Spinal cord (tissue), 10 donors: Measurements from ENCODE around the gene ACTL8. TPM values are rescaled to one million over a fixed set of nuclear protein-coding genes. Genes with fewer than 3 reads are reported as not detected.
A peak's percentile ranks its signal among the peaks of the same experiment; 100 is the strongest.

Source experiments
- DNase-seq, 6 donors: peaks; one replicate each; pipeline versions ENCODE4 v3.0.0 to v3.0.0-alpha.2; 2013 to 2015; ENCODE audit warnings: low spot score in 6 of 6, low read depth in 4 of 6
- H3K27ac ChIP-seq: one replicate; pipeline ENCODE4 v1.5.1; 2013; ENCODE audit warnings: low read depth, low read length, control low read depth
- H3K27me3 ChIP-seq: one replicate; pipeline ENCODE4 v1.6.1; 2013; ENCODE audit warnings: low read length; ENCODE audit not compliant: control insufficient read depth, insufficient read depth
- H3K36me3 ChIP-seq: one replicate; pipeline ENCODE4 v1.6.1; 2013; ENCODE audit warnings: low read length; ENCODE audit not compliant: control insufficient read depth, insufficient read depth
- H3K4me1 ChIP-seq: one replicate; pipeline ENCODE4 v1.6.1; 2013; ENCODE audit warnings: low read length; ENCODE audit not compliant: control insufficient read depth, insufficient read depth
- H3K4me3 ChIP-seq: one replicate; pipeline ENCODE4 v1.5.1; 2013; ENCODE audit warnings: low read depth, low read length, control low read depth
- H3K9me3 ChIP-seq: one replicate; pipeline ENCODE4 v1.6.1; 2013; ENCODE audit warnings: low read length; ENCODE audit not compliant: control insufficient read depth, insufficient read depth
- WGBS: methylation state at CpG from one replicate; pipeline ENCODE4 v1.1.5; 2013; ENCODE audit warnings: missing lambda C conversion rate; ENCODE audit not compliant: insufficient coverage; 5-methylcytosine and 5-hydroxymethylcytosine counted together
- long read RNA-seq, 4 donors: transcript quantifications; one replicate each; lab custom pipeline, GENCODE V29; 2026
- polyA plus RNA-seq, 2 donors: library from polyadenylated mRNA; unstranded; fragments of 120-200 nt; gene quantifications; one replicate each; pipeline ENCODE4 v1.2.1, GENCODE V29; 2013; ENCODE audit not compliant: insufficient read length in 2 of 2
- total RNA-seq, 2 donors: library from RNA; depleted of rRNA in 1 of 2; stranded (reverse); fragments of 120-200 nt in 1 of 2; fragments of >200 nt in 1 of 2; gene quantifications; one replicate each; pipeline versions ENCODE4 v1.2.3 to v1.2.4, GENCODE V29; 2013 to 2014
- donor health status: healthy.

Gene ACTL8, protein sequence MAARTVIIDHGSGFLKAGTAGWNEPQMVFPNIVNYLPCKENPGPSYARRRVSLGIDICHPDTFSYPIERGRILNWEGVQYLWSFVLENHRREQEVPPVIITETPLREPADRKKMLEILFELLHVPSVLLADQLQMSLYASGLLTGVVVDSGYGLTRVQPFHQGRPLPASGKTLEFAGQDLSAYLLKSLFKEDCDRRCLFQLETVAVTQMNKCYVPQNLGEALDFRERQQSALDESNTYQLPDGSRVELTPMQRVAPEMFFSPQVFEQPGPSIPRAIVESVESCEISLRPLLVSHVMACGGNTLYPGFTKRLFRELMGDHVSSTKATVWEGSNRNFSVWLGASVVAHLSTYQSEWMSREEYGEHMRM
- not detected for total RNA-seq
- under 1 TPM in 1 of 2 donors, not detected in 1; 0.23 TPM for polyA plus RNA-seq
- long read RNA-seq, donor 1, result 0 reads
- long read RNA-seq, donor 2, result 0 reads
- long read RNA-seq, donor 3, result 0 reads
- long read RNA-seq, donor 4, result 0 reads

DNA sequence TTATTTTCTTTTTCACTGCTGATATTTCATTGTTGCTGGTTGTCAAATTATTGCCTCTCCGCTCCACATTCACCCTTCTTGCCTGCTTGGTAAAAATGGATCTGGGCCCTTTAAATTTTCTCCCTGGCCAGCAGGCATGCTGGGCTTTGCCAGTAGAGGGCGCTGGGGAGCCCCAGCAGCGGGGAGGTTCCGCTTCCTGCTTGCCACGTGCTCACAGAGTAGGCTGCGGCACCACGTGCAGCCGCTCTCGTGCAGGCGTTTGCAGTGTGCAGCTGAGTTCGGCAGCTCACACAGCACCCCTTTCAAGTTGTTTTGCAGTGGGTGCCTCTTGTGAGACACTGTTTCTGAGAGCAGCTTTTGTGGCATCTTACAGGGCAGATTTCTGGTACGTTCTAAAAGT lies at the start of gene ACTL8:
TSS of gene ACTL8 (plus strand) at position 214 of the 400 bp plus-strand sequence. CDS start 67,676 bp downstream, outside the sequence.
- 60% methylated on average over 12 of the region's 12 CpGs for WGBS
- Histone ChIP-seq H3K4me1 (peaks cover 11% of the 10 kb centered on the region), H3K4me3 (no peak within 1 kb of the TSS), H3K36me3 (no peaks in the 10 kb centered on the region), H3K27ac (no peak within 1 kb of the TSS), H3K9me3 (peaks cover 10% of the 10 kb centered on the region), H3K27me3 (no peaks in the 10 kb centered on the region)
- DNase-seq, result no peak

DNA sequence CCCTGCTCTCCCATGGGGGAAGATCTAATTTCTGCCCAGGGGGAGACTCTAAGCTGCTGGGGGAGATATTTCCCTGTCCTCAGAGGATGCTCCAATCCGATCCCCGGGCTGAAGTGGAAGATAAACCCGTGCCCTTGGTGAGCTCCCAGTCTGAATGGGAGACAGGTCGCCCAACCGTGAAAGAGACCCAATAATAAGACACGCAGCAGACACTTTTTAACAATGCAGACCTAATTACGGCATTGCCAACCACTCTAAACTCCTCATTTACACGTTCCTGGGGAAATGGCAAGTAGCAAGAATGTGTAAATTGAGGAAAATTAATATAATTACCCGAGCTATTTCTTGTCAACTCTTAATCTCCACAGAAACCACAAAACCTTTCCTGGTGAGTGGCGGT lies 48.7 kb upstream of the ACTL8 start:
- no peak overlapping the region for H3K27ac ChIP-seq
- peaks cover 12% of the 10 kb centered on the region for H3K4me1 ChIP-seq
- peaks cover 3% of the 10 kb centered on the region for H3K27me3 ChIP-seq
- no peaks in the 10 kb centered on the region for H3K9me3 ChIP-seq
- no peaks in the 10 kb centered on the region for H3K36me3 ChIP-seq
- peak in 1 of 6 donors; percentile 56 for DNase-seq
- WGBS, result 72% methylated on average over 2 of the region's 10 CpGs
- no peak overlapping the region for H3K4me3 ChIP-seq

DNA sequence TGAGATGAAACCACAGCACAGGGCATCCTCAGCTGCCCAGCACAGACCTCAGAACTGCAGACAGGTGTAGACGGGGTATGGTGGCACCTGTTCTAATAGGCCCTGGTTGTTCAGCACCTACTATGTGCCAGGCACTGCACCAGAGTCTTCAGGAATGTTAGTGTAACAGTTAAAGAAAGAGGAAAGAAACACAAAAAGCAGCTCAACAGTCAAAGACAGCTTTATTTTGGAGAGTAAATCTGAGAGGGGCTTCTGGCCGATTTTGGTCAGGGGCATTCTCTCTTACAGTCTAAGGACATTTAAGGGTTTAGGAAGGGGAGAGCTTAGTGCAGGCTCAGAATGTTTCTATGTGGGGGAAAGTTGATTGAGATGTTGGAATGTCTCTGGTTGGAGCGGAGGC lies 45.2 kb upstream of the ACTL8 start:
- H3K4me3 ChIP-seq, result no peak overlapping the region
- H3K27ac ChIP-seq, result no peak overlapping the region
- DNase-seq, result no peak
- H3K9me3 ChIP-seq, result no peaks in the 10 kb centered on the region
- peaks cover 3% of the 10 kb centered on the region for H3K27me3 ChIP-seq
- WGBS, result 98% methylated on average over 3 of the region's 3 CpGs
- no peaks in the 10 kb centered on the region for H3K36me3 ChIP-seq
- H3K4me1 ChIP-seq, result peaks cover 7% of the 10 kb centered on the region

DNA sequence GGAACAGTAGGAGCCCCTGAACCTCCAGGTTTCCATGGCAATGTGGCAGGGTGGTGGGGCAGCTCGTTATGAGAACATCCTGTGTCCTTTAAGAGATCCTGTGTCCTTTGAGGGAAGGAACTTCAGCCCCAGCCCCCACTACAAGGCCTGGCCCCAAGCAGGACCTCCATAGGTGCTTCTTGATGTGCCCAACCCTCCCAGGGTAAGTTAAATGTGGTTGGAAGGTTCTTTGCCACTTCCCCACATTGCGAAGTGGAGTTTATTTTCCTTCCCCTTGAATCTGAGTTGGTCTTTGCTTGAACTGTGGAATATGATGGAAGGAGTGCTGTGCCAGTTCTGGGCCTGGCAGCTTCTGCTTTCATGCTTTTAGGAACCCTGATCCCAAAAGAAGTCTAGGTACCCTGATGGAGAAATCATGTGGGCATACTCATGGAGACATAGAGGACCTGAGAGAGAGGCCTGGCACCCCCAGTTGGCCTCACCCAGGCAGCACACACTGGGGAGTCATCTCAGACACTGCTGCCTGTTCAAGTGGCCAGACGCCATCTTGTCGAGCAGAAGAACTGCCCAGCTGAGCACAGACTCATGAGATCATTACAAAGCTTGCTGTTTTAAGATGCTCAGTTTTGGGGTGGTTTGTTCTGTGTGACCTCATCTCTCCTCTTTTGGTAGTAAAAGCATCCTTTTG lies 44.1 kb upstream of the ACTL8 start:
- peaks cover 7% of the 10 kb centered on the region for H3K4me1 ChIP-seq
- H3K4me3 ChIP-seq, result no peak overlapping the region
- WGBS, result 76% methylated on average over 3 of the region's 4 CpGs
- DNase-seq, result no peak
- no peaks in the 10 kb centered on the region for H3K9me3 ChIP-seq
- H3K36me3 ChIP-seq, result no peaks in the 10 kb centered on the region
- H3K27me3 ChIP-seq, result no peaks in the 10 kb centered on the region
- no peak overlapping the region for H3K27ac ChIP-seq

DNA sequence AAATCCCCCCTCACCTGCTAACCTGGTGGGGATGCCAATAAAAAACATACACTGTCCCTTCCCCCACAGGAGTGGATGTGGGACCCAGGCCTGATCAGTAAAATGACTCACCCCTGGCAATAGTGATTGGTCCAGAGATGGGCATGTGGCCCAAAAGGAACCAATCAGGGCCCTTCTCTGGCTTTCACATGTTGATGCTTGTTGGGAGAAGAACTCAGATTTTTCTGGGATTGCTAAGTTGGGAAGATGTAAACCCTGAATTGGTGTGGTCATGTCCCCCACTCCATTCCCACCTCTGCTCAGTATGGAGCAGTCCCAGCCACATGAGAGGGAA lies 43.6 kb upstream of the ACTL8 start:
- no peak overlapping the region for H3K4me3 ChIP-seq
- peaks cover 7% of the 10 kb centered on the region for H3K4me1 ChIP-seq

DNA sequence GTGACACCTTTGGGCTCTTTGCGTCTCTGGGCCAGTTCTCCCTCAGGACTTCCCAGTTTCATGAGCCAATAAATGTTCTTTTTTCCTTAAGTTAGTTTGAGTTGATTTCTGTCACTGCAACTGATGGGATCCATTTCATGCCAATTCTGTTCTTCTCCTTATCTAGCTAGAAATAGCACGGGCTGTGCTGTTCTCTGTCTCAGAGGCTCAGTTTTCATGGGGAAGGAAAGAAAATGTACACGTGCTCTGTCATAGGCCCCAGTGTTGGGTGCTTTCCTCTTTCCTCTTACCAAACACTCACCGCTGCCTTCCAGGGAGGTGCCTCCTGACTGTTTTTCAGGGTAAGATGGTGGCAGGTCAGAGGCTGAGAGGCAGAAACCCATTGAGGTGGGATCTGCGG lies 43.2 kb upstream of the ACTL8 start:
- H3K4me3 ChIP-seq, result no peak overlapping the region
- H3K9me3 ChIP-seq, result no peaks in the 10 kb centered on the region
- H3K4me1 ChIP-seq, result peaks cover 7% of the 10 kb centered on the region
- H3K27ac ChIP-seq, result no peak overlapping the region
- 89% methylated on average over 2 of the region's 5 CpGs for WGBS
- H3K36me3 ChIP-seq, result no peaks in the 10 kb centered on the region
- H3K27me3 ChIP-seq, result no peaks in the 10 kb centered on the region
- no peak for DNase-seq

More for the DNA sequence above, 43.6 kb upstream of the ACTL8 start:
- Histone ChIP-seq H3K36me3 (no peaks in the 10 kb centered on the region), H3K9me3 (no peaks in the 10 kb centered on the region), H3K27me3 (no peaks in the 10 kb centered on the region), H3K27ac (no peak overlapping the region)
- DNase-seq, result no peak

DNA sequence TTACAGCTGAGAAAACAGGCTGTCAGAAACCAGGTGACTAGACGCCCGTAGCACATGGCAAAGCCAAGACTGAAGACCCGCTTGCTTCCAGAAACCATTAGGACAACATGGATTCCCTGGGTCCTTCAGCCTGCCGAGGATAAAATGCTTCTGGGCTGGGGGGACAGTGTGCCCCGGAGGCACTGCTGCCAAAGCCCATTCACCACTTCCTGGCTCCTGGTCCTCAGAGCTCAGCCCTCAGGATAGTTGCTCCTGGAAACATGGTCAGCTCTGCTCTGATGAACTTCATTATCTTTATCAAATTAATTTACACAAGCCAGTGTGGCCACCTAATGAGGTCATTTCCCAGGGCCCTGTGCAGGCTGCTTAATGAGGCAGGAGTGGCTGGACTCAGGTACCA lies 41.1 kb upstream of the ACTL8 start:
- no peak for DNase-seq
- Histone ChIP-seq H3K4me3 (no peak overlapping the region), H3K27ac (no peak overlapping the region), H3K36me3 (no peaks in the 10 kb centered on the region), H3K9me3 (no peaks in the 10 kb centered on the region), H3K4me1 (peaks cover 19% of the 10 kb centered on the region), H3K27me3 (no peaks in the 10 kb centered on the region)
- WGBS, result 49% methylated on average over 5 of the region's 5 CpGs

DNA sequence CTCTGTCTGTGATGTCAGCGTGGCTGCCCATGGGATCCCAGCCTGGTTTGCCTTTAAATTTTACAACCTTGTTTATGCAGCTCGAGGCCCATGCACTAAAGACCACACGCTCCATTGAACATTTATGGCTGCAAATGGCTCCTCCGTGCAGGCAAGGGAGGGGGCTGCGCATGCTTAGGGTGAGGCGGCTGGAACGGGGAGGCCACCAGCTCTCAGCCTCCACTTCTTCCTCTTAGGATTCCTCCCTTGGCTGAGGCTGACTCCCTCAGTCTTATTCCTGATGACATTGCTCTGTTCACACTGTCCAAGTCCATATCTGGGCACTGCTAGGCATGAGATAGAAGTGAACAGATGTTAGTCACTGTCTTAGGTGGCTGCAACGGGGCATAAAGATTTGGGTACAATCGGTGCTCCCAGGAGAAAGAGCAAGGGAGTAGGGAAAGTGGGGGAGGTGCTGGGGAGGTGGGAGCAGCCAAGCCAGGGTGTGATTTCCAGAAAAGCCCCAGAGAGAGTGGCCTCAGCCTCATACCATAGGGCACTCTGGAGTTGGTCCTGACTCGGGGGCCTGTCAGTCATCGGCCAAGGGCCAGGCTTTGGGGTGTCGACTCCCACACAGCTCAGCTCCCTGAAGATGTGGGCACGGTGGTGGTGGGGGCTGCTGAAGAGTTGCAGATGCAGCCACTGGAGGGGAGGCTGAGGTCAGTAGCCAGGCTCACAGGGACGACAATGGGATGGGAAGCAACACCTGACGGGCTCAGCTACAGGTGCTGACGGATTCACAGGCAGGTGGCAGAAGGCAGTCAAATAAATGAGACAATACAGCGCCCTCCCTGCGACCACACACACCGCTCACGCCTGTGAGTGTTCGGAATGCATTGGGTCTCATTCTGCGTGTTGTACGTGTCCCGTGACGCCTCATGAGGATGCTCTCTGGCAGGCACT lies 37.3 kb upstream of the ACTL8 start:
- WGBS, result 61% methylated on average over 25 of the region's 25 CpGs
- peak in 5 of 6 donors; percentile 13 to 94 (median 52) for DNase-seq
- no peaks in the 10 kb centered on the region for H3K9me3 ChIP-seq
- H3K36me3 ChIP-seq, result no peaks in the 10 kb centered on the region
- H3K4me1 ChIP-seq, result peaks cover 16% of the 10 kb centered on the region
- no peak overlapping the region for H3K4me3 ChIP-seq
- no peak overlapping the region for H3K27ac ChIP-seq
- no peaks in the 10 kb centered on the region for H3K27me3 ChIP-seq

DNA sequence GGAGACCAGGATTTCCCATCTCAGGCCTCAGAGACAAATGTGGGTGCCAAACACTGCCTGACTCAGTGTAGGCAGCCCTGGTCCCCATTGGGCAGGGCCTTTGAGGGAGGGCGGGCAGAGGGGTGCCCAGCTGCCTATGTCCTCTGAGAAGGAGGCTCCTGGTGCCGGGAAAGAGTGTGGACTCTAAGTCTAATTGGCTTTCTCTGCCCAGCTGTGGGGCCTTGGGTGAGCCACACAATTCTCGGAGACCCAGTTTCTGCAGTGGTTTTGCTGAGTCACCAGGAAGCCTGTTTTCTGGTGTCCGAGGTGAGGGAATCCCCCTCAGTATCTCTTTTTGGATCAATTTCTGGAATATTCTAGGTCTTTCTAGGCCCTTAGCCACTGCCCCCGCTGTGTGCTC lies 35.3 kb upstream of the ACTL8 start:
- Histone ChIP-seq H3K36me3 (no peaks in the 10 kb centered on the region), H3K27ac (no peak overlapping the region), H3K4me3 (no peak overlapping the region), H3K4me1 (peaks cover 12% of the 10 kb centered on the region), H3K27me3 (no peaks in the 10 kb centered on the region), H3K9me3 (no peaks in the 10 kb centered on the region)
- 93% methylated on average over 3 of the region's 5 CpGs for WGBS
- DNase-seq, result no peak
